ENCODE results near the gene ACOXL.

GRCh38 chr2:110820128-110820527 is 87.8 kb downstream of the ACOXL start:
- TF ChIP-seq CTCF (IDR thresholded peaks at IDR 0.05; ENCODE audit: low read length) (no peak), EZH2 (IDR thresholded peaks at IDR 0.05; ENCODE audit: borderline replicate concordance, low read length) (no peak)
